HG03378 (cell line): ENCODE measurements around the gene ZNF296.
"Not testable (repeated sequence)": the region's sequence is repeated elsewhere in the genome, so short reads cannot be mapped to it uniquely, and the experiment has no call there.

Experiments
- ATAC-seq: cut with Tn5 transposase; IDR thresholded peaks from one replicate; pipeline ENCODE4 v1.9.1; 2021; ENCODE audit warnings: mild to moderate bottlenecking, moderate library complexity; ENCODE audit not compliant: unreplicated experiment

Gene ZNF296

DNA sequence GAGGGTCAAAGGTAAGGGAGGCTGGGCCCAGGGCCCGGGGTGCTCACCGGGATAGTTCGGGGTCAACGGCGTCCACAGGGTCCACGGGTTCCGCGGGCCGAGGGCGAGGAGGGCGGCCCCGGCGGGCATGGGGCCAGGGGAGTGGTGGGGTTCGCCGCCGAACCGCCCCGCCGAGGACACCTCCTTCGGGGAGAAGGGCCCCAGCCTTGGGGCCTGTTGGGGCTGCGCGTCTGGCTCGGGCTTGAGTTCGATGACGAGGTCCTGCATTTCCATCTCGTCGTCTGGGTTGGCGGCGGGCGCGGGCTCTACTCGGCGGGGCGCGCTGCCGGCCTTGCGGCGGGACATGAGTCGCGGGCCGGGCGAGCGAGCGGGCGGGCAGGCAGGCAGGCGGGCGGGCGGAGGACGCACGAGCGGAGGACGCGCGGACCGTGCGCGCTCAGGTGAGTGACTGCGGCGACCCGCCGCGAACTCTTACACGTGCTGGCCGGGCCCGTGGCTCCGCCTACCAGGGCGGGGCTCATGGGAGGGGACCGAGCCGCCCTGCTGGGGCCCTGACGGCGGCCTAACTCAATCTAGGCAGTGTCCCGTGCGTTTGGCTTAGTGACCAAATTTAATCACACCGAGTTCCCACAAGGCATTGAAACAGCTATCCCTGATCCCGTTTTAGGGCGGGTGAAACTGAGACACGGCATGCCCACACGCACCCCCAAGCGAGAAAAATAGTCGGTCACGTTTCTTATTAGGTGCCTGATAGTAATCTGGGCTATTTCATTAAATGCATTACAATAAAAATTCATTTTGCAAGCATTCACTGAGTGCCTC, at the start of gene ZNF296:
ZNF296 (minus strand) TSS at position 450 of the 822 bp plus-strand sequence; CDS start at position 345, 105 bp downstream.
- ATAC-seq = no peak

- no peak for ATAC-seq
These were observed 49.1 kb upstream of the ZNF296 start for GRCh38 chr19:45125360-45125759.

DNA sequence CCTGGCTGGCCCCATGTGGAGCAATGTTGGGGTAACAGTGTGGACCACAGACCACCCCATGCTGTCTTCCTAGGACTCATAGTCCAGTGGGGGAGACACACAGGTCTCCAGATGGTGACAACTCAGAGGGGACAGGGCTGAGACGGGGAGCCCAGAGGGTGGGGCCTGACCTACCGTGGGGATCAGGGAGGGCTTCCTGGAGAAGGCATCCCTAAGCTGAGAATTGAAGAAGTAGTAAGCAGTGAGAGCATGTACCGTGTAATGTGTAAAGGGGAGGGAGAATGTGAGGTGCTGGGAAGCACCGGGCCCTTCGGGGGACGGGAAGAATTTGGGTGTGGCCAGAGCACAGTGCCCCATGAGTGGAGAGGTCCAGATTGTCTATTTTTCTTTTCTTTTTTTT, 47.7 kb upstream of the ZNF296 start:
- ATAC-seq = no peak

GRCh38 chr19:45123440-45123850, 47.2 kb upstream of the ZNF296 start:
- ATAC-seq = no peak

DNA sequence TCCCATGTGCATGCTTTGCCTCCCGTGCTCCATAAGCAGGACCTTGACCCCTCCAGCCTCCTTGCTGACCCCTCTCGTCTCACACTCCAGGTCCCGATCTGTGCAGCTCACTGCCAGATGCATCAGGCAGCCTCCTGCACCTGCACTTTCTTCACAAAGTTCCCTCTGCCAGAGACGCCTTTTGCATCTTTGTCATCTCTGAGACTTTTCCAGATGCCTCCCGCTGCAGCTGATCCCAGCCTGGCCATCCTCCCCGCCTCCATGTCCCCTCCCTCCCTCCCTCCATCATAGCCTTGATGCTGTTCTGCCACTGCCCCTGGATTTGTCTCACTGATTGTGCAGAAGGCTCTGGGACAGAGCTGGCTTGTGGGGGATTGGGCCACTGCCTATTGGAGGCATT, 46.6 kb upstream of the ZNF296 start:
- no peak for ATAC-seq

DNA sequence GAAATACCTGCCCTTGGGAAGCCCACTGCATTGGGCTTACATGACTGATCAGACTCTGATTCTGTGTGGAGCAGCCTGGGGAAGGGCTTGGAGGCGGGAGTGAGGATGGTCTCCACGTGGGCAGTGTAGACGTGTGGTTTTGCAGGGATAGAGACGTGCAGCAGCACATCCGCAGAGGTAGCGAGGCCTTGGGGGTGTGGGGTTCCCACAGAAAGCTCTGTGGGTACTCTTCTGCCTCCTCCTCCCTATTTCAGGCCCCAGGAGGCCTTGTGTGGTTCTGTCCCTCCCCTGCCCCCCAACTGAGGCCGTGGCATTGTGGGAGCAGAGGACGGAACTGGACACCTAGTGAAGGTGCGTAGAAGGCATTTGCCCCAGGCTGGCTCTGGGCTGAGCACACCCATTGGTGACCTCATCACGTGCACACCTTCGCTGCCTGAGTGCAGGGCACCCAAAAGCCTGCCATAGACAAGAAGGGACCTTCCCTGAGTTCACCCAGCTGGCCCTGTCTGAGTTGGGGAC, 45.6 kb upstream of the ZNF296 start:
- no peak for ATAC-seq

GRCh38 chr19:45119582-45119981, 43.3 kb upstream of the ZNF296 start:
- ATAC-seq = no peak

DNA sequence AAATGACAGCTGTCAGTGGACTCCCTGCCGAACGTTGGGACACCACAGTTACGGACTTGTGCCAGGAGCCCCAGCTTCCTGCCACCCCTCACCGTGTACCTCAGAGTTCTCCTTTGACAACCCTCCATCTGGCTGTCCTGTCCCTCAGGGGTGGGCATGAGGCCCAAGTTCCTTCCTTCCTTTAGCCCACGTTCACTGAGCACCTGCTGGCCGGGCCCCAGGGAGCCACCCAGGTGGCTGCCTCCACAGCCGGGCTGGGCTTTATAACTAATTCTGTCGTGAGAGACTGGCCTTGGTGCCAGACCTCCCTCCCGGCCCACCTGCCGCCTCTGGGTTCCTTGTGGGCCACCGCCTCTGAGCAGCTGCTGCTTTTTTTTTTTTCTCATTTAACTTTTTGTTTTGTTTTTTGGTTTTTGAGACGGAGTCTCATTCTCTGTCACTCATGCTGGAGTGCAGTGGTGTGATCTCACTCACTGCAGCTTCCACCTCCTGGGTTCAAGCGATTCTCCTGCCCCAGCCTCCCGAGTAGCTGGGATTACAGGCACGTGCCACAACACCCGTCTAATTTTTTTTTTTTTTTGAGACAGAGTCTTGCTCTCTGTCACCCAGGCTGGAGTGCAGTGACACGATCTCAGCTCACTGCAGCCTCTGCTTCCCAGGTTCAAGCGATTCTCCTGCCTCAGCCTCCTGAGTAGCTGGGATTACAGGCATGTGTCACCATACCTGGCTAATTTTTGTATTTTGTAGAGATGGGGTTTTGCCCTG, 42.5 kb upstream of the ZNF296 start:
- not testable (repeated sequence) for ATAC-seq

DNA sequence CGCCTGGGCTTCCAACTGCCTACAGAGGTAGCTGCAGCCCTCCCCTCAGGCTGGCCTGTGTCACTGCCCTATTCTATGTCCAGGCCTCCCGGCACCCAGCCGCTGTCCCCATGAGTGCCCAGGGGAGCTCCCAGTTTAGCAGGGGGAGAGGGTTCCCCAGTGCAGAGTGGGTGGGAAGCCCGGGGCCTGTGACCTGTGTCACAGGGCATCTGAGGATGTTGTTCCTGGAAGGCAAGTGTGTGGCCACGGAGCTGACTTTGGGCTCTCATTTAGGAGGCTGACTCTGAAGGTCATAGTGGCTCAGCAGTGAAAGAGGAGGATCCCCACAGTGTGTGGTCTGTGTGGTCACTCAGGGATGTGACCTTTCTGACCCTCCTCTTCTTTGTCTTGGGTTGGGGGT, 41.8 kb upstream of the ZNF296 start:
- ATAC-seq = no peak

DNA sequence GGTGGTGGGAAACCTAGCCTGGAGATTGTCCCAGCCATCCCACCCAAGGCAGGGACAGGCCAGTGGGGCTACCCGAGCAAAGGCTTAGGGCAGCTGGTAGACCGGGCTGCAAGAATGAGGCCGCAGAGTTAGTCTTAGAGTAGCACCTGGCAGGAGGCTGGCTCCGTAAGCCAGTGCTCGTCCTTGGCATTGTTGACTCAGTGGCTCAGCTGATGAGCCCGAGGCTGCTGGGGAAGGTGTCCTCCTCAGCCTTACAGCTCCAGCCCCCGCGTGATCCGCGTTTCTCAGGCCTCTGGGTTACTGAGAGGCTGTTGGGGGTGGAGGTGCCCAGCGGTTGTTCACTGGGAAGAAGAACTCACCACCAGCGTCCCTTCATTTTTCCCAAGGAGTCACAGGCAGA, 41.4 kb upstream of the ZNF296 start:
- no peak for ATAC-seq

DNA sequence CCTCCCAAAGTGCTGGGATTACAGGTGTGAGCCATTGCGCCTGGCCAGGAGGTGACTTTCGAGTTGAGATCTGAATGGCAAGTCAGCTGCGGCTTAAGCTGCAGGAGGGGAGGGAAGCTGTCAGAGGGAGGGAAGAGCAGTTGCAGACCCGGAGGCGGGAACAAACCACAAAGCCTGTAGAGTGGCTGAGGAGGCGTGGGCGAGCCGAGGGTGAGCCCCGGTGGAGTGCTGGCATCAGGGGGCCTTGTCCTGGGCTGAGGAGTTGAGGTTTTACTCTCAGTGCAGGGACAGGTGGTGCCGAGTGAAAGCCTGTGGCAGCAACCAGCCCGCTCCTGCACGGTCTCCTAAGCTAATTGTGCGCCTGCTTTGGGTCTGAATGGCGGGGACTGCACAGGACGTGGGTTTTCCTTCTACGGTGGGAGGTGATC, 40.9 kb upstream of the ZNF296 start:
- ATAC-seq = no peak

DNA sequence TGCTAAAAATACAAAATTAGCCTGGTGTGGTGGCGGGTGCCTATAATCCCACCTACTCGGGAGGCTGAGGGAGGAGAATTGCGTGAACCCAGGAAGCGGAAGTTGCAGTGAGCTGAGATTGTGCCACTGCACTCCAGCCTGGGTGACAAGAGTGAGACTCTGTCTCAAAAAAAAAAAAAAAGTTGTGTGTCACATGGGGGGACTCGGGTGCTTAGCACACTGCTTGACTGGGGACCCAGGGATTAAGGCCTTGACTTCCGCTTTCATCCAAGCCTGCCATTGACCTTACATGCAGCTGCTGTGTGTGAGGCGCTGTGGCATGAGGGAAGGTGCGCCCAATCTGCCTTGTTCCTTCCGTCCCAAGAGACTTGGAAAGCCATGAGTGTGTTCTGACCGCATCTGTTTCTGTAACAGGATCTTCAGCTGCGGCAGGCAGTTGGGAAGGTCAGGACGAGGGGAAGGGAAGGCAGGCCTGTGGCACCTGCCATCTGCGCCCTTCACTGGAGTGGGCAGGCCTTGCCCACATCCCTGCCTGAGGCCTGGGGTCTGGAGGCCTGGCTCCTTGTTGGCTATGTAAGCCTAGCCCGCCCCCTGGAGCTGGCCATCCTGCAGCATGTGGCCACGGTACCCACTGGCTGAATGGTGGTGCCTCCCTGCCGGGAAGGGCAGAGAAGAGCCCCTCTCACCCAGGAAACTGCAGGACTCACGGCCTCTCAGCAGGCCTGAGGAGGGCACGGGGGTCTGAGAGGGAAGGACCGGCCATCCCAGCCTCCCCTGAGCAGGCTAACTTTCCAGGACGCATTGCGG, 39.7 kb upstream of the ZNF296 start:
- no peak for ATAC-seq

- no peak for ATAC-seq
These were observed 37.8 kb upstream of the ZNF296 start for GRCh38 chr19:45114116-45114515.

GRCh38 chr19:45113628-45114027, 37.4 kb upstream of the ZNF296 start:
- no peak for ATAC-seq

- no peak for ATAC-seq
These were observed 36.0 kb upstream of the ZNF296 start for GRCh38 chr19:45112111-45112827.

DNA sequence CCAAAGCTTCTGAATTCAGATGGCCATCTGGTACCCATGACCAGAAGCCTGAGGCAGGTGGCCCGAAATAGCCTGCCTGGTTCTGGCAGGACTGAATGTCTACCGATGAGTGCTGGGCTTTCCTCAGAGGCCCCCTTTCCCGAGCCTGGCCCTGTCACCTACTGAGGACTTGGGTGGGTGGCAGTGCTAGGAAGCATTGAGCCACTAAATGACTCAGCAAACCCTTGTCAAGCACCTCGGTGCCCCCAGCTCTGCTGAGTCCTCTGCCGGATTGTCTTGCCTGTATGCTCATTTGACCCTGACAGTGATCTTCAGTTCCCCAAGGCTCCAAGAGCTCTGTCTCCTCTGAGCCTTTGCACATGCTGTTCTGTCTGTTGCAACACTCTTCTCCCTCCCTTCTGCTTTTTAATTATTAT, 34.6 kb upstream of the ZNF296 start:
- ATAC-seq = no peak

DNA sequence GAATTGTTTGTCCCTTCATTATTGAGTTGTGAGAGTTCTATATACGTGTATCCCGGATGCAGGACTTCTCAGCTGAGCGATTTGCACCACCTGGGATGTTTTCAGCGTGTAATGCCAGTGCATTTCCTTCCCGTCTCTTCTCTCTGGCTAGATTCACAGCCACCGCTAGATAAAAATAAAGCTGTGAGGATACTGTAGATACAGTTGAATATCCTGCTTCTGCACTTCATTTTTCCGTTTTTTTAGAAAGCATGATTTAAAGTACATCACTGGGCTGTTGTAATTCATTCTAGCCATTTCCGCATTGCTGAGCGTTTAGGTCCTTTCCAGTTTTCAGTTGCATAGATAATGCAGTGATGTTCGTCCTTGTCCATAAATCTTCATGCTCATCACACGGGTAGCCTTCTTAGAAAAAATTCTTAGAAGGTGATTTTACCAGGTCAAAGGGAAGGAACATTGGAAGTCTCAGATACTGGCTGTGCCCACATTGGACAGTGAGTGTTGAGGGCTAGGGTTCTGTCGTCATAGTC, 31.4 kb upstream of the ZNF296 start:
- ATAC-seq = no peak

DNA sequence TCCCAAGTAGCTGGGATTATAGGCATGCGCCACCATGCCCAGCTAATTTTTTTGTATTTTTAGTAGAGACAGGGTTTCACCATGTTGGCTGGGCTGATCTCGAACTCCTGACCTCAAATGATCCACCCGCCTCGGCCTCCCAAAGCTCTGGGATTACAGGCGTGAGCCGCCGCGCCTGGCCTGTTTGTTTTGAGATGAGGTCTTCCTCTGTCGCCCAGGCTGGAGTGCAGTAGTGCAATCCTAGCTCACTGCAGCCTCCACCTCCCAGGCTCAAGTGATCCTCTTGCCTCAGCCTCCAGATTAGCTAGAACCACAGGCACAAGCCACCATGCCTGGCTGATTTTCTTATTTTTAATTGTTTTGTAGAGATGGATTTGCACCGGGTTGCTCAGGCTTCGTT, 30.1 kb upstream of the ZNF296 start:
- ATAC-seq = not testable (repeated sequence)

- no peak for ATAC-seq
These were observed 28.5 kb upstream of the ZNF296 start for GRCh38 chr19:45104658-45105349.
